ENCODE results near the gene COL20A1.

Gene COL20A1

DNA sequence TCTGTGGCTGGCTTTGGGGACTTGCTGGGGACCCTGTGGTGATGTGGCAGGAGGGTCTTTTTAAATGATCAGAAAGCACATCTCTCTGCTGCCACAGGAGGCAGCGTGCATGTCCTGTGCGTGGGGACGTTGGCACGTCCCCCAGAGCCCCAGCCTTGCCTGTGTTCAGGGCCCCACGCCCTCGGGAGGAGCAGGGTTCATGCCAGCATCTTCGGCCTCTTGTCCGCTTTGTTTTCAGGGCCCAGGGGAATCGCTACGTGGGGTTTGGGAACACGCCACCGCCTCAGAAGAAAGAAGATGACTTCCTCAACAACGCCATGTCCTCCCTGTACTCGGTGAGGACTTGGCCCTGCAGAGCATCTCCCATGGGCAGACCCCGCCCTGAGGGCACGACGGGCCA is 14.3 kb upstream of the COL20A1 start:
- no peak for DNase-seq

DNA sequence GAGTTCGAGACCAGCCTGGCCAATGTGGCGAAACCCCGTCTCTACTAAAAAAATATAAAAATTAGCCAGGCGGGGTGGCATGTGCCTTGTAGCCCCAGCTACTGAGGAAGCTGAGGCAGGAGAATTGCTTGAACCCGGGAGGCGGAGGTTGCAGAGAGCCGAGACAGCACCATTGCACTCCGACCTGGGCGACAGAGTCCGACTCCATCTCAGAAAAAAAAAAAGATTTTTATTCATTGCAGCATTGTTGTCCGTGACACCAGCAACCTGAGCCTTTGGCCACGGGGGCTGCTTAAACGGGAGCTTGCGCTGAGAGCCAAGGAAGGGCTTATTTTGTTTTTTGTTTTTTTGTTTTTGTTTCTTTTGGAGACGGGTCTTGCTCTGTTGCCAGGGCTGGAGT is 13.1 kb upstream of the COL20A1 start:
- DNase-seq = no peak

DNA sequence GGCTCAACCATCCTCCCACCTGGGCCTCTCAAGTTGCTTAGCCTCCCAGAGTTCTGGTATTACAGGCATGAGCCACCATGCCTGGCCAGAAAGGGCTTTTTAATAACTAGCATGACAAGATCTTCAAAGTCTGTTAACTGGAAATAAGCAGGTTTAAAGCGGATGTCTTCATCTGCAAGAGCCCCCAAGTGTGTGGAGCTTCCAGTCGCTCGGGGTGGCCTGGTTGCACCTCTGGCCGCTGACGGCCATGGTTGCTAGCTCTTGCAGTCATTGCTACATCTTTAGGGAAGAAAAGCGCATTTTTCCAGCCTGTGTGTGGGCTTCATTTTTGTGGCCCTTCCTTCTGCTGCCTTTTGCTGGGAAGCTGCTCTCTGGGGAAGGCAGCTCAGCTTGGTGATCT is 12.6 kb upstream of the COL20A1 start:
- no peak for DNase-seq

DNA sequence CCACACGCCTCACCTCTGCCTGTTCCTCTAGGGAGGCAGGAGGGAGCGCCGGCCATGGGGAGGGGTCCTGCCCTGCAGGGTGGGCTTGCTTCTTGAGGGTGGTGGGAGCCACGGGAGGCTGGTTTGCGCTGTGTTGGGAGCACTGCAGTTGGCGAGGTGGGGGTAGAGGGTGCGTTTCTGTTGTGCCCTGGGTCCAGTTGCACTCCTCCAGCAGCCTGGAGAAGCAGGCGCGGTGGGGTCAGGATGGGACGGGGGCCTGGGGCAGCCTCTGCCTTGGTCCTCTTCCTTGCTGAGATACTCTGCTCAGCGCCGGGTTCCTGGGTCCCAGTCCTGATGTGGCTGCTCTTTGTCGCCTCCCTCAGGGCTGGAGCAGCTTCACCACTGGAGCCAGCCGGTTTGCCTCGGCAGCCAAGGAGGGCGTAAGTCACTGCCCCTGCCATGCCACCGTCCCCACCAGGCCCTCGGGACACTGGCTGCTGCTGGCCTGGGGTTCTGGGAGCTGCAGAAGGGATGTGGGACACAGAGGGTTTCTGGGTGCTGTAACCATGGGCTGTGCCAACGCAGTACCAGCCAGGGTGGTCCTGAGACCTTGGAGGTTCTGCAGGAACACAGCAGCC is 11.9 kb upstream of the COL20A1 start:
- no peak for DNase-seq

- no peak for DNase-seq
These were observed 11.0 kb upstream of the COL20A1 start for GRCh38 chr20:63281742-63282665.

- DNase-seq = no peak
These were observed 10.0 kb upstream of the COL20A1 start for GRCh38 chr20:63282946-63283345.

- no peak for DNase-seq
These were observed 9.4 kb upstream of the COL20A1 start for GRCh38 chr20:63283397-63284082.

DNA sequence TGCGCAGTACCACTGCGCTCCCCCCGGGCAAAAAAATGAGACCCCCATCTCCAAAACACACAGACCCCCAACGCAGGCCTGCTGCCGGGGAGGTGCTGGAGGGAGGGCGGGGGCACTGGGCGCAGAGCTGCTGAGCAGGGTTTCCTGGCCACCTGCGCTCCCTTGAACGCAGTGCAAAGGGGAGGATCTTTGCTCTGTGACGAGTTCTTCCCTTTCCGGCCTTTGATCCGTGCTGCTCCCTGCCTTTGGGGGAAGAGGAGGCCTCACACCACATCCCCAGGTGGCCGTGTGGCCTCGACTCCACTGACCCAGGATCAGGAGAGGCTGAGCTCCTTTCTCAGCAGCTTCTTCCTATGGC is 8.9 kb upstream of the COL20A1 start:
- DNase-seq = no peak

DNA sequence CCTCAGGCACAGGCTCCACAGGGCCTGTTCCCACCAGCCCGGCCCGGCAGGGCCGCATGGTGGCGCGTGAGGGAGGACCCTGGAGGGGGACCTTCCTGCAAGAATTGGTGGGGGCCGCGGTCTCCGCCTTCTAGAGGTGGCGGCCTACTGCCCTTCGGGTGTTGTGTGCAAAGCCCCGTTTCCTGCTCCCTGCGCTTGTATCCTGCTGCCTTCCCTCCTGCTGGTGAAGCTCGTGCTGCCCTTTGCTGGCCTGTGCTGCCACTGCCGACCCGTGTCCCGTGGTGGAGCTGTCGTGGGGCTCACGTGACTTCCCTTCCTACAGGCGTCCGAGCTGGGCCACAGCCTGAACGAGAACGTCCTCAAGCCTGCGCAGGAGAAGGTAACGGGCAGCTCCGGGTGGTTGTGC is 8.4 kb upstream of the COL20A1 start:
- no peak for DNase-seq

DNA sequence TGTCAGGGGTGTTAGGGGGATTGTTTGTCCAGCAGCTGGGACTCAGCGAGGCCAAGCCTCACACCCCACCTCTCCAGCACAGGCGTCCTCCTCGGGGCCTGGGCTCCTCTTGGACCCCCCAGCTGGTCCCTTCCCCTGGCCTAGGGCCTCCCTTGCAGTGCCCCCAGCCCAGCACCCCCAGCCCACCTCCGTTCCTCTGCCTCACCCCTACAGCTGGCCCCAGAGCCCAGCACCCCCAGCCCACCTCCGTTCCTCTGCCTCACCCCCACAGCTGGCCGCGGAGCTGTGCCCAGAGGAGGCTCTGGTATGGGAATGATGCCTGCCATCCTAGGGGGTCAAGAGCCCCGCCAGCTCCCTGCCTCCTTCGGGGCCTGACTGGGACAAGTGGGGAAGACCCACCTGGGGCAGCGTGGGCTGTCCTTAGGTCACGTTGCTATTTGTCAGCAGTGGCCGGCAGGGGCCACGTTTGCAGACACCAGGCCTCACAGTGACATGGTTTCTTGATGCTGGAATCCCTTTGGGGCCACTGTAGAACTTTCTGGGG is 7.9 kb upstream of the COL20A1 start:
- no peak for DNase-seq

- no peak for DNase-seq
These were observed 7.1 kb upstream of the COL20A1 start for GRCh38 chr20:63285636-63286615.

GRCh38 chr20:63286781-63287696 is 5.9 kb upstream of the COL20A1 start:
- DNase-seq = no peak

DNA sequence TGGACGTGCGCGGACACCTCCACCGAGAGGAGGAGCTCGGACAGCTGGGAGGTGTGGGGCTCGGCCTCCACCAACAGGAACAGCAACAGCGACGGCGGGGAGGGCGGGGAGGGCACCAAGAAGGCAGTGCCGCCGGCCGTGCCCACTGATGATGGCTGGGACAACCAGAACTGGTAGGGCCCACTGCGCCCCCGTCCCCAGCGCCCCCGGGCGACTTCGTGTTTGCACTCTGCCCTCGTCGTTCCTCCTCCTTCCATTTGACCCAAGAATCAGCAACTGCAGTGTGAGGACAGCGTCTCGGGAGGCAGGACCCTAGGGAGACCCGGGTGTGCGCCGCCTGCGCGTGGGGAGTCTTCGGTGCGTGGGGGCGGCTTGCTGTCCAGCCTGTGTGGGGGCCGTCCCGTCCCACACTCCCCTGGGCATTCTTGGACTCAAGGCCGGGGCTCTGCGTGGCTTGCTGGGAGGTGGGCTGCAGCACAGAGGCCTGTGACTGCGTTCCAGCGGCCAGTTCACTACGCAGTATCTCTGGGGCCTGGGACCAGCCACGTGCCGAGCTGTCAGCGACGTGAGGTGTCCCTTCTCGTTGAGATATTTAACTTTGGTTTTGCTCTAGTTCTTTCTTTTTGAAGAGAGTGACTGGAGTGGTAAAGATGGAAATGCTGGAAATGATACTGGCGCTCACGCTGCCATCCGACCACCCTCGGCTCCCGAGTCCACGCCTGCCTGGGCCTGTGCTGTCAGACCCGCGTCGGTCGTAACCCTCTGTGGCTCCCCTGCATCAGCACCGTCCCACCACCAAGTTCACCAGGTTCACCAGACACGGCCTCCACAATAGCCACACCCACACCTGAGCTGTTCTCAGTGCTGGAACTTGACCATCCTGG is 5.0 kb upstream of the COL20A1 start:
- DNase-seq = no peak

DNA sequence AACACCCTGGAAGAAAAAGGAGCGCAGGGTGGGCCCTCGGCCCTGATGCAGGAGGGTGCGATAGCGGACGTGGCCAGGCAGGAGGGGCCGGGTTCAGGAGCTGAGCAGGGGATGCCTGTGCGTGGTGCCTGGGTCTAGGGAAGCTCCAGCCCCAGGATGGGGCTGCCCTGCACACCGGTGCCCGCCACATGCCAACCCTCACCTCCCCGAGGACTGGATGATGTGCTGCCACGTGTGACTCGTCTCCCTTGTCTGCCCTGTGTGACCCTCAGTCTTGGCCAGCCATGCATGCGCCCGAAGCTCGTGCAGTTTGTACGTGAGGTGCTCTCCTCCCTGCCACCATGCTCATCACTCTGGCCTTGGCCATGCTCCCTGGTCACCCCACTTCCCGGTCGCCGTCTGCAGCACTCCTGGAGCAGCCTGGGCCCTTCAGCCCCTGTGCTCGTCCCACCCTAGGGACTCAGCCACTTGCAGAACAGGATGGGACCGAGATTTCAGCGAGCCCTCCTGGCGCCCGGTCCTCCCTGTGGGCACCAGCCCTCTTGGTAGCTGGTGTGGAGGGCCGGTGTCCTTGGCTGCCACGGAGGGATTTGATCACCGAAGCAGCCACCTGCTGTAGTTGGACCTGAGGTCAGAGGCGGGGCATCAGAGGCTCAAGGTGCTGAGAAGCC is 4.3 kb upstream of the COL20A1 start:
- no peak for DNase-seq

- DNase-seq = no peak
These were observed 3.5 kb upstream of the COL20A1 start for GRCh38 chr20:63289311-63290135.

DNA sequence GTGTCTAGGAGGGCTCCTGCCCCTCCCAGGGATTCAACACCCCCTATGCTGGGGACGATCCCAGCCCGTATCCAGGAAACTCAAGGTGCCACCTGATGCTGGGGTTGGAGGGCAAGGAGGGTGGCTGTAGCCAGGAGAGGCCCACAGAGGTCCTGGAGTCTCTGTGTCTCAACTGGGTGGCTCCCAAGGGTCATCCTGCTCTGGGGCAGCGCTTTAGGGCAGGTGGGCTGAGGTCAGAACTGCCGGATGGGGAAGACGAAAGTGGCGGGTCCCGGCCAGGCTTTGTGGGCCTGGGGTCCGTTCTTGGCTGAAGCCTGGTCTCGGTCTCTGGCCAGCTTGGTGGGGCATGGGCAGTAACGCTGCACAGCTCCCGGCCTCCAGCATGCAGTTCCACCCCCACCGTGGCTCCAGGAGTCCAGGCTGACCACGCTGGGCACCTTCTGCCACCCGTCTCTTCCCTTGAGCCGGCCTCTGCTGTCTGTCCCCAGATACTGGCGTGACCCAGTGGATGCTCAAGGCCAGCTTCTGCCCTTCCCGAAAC is 2.8 kb upstream of the COL20A1 start:
- DNase-seq = no peak

- DNase-seq = no peak
These were observed 2.1 kb upstream of the COL20A1 start for GRCh38 chr20:63290677-63291472.

DNA sequence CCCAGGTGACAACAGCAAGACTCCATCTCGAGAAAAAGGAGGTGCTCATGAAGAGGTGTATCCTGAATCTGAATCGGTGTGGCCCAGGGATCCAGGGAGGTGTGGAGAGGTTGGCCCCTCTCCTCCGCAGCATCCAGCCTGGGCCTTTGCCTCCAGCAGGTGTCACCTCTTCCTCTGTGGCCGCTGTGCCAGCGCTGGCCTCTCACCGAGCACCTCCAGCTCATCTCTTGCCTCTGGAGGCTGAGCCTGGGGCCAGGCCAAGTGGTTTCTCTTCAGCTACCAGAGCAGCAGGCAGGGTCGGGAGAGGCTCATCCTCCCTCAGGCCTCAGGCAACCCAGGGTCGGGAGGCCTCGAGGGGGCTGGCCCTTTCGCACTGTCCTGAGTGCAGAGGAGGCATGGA is 1.2 kb upstream of the COL20A1 start:
- DNase-seq = no peak
